ENCODE measurements around the gene ARMC8.

- TF ChIP-seq CTCF (IDR thresholded peaks at IDR 0.05; ENCODE audit: low read length) (no peak), EZH2 (IDR thresholded peaks at IDR 0.05; ENCODE audit: borderline replicate concordance, low read length) (no peak)
Observed at GRCh38 chr3:138329984-138330293, 142.8 kb downstream of the ARMC8 start.

Measured in OCI-LY1 (cell line).